Testis (tissue), 2 donors: Measurements from ENCODE around the gene ADK.

ENCODE experiments used
- CTCF ChIP-seq, 3 experiments: fragments of 450-650 bp in 2 of 3; fragments of 200-600 bp in 1 of 3; sonication (generic) in 1 of 3; IDR thresholded peaks; one replicate each; pipeline ENCODE4 v1.5.1; 2016 to 2019; ENCODE audit warnings: antibody characterized with exemption in 3 of 3, mild to moderate bottlenecking in 2 of 3, moderate library complexity in 1 of 3
- POLR2A ChIP-seq: fragments of 450-650 bp; IDR thresholded peaks from one replicate; pipeline ENCODE4 v1.6.1; 2017; ENCODE audit warnings: antibody characterized with exemption, mild to moderate bottlenecking, moderate library complexity

GRCh38 chr10:74290708-74291107 is 139.7 kb downstream of the ADK start:
- no peak for TF ChIP-seq CTCF (IDR thresholded peaks at IDR 0.05)
- no peak for TF ChIP-seq POLR2A
